Measurements from ENCODE around the gene PLEKHA7.

Gene PLEKHA7

DNA sequence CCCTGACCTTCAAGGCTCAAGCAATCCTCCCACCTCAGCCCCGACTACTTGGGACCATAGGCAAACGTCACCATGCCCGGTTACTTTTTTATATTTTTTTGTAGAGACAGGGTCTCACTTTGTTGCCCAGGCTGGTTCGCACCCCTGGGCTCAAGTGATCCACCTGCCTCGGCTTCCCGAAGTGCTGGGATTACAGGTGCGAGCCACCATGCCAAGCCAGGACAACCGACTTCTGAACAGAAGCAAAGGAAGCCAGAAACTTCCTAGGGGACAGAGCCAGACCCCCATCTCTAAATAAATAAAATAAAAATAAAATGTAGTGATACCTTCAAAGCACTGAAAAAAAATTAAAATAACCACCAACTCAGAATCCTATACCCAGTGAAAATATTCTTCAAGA lies 249.3 kb downstream of the PLEKHA7 start:
- TF ChIP-seq, protein P1, sequence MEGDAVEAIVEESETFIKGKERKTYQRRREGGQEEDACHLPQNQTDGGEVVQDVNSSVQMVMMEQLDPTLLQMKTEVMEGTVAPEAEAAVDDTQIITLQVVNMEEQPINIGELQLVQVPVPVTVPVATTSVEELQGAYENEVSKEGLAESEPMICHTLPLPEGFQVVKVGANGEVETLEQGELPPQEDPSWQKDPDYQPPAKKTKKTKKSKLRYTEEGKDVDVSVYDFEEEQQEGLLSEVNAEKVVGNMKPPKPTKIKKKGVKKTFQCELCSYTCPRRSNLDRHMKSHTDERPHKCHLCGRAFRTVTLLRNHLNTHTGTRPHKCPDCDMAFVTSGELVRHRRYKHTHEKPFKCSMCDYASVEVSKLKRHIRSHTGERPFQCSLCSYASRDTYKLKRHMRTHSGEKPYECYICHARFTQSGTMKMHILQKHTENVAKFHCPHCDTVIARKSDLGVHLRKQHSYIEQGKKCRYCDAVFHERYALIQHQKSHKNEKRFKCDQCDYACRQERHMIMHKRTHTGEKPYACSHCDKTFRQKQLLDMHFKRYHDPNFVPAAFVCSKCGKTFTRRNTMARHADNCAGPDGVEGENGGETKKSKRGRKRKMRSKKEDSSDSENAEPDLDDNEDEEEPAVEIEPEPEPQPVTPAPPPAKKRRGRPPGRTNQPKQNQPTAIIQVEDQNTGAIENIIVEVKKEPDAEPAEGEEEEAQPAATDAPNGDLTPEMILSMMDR (conservative IDR thresholded peaks at IDR 0.05): no peak
- no peak for TF ChIP-seq ZFX (IDR thresholded peaks at IDR 0.05)

DNA sequence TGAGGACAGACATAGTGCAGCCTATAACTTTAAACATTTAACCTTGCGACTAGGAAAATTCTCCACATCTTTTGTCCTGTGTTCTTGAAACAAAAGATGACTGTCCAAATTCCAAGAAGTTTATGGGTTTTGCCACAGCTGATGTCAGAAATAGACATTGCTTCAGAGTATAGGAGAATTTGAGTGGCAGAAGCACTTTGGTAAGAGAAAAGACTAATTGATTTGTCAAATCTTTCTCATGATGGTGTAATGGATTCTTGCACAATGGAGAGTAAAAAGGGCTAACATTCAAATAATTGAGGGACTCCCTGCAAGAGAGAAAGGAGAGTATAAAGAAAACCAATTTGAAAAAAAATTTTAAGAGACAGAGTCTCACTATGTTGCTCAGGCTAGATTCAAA lies 250.5 kb downstream of the PLEKHA7 start:
- H3K27ac ChIP-seq: no peak overlapping the region
- TF ChIP-seq, protein P1 (conservative IDR thresholded peaks at IDR 0.05): no peak
- TF ChIP-seq ZFX (IDR thresholded peaks at IDR 0.05): no peak

More for the DNA sequence above, 249.3 kb downstream of the PLEKHA7 start:
- H3K27ac ChIP-seq: no peak overlapping the region

- TF ChIP-seq ZFX (IDR thresholded peaks at IDR 0.05): no peak
- TF ChIP-seq, protein P1 (conservative IDR thresholded peaks at IDR 0.05): no peak
- H3K27ac ChIP-seq: no peak overlapping the region
Observed at GRCh38 chr11:16759857-16760508, 254.2 kb downstream of the PLEKHA7 start.

GRCh38 chr11:16758382-16759024 lies 255.7 kb downstream of the PLEKHA7 start:
- H3K27ac ChIP-seq: no peak overlapping the region
- TF ChIP-seq ZFX (IDR thresholded peaks at IDR 0.05): no peak
- TF ChIP-seq, protein P1 (conservative IDR thresholded peaks at IDR 0.05): no peak

GRCh38 chr11:16750417-16750816 lies 263.8 kb downstream of the PLEKHA7 start:
- no peak for TF ChIP-seq ZFX (IDR thresholded peaks at IDR 0.05)
- TF ChIP-seq, protein P1 (conservative IDR thresholded peaks at IDR 0.05): no peak
- no peak overlapping the region for H3K27ac ChIP-seq

DNA sequence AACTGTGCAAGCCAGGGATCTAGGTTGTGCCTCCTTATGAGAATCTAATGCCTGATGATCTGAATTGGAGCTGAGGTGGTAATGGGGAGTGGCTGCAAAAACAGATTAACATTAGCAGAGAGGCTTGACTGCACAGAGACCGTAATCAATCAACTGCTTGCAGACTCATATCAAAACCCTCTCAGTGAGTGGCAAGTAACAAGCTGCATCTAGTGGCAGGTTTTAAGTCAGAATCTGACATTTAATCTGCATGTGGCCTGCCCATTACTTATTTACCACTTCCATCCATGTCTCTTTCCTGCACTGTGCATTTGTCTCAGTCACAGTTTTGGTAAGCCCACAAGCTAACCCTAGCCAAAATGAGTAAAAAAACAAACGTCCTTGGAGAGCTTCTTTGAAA lies 264.5 kb downstream of the PLEKHA7 start:
- no peak overlapping the region for H3K27ac ChIP-seq
- TF ChIP-seq, protein P1 (conservative IDR thresholded peaks at IDR 0.05): no peak
- no peak for TF ChIP-seq ZFX (IDR thresholded peaks at IDR 0.05)

- no peak for TF ChIP-seq ZFX (IDR thresholded peaks at IDR 0.05)
- TF ChIP-seq, protein P1 (conservative IDR thresholded peaks at IDR 0.05): no peak
- H3K27ac ChIP-seq: no peak overlapping the region
Observed at GRCh38 chr11:16749092-16749491, 265.1 kb downstream of the PLEKHA7 start.
